ENCODE data around the gene VPS8.
"Not testable (repeated sequence)": the region's sequence is repeated elsewhere in the genome, so short reads cannot be mapped to it uniquely, and the experiment has no call there.

Gene VPS8

DNA sequence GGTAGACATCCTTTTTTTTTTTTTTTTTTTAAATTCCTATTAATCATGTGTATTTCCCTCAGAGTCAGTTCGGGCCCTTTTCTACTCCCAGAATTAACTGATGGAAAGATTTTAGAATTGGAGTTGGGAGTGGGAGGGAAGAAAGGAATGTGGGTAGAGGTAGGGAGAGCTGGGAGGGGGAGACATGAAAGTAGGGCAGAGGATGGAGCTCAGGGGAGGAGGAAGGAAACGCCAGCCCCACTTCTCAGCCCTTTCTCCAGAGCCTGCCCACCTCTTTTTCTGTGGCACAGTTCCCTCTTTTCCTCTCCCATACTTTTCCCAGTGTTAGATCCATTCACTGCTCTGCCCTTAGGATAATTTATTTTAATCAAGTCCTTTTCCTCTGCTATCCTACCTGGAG lies 129.4 kb downstream of the VPS8 start:
- DNase-seq = no peak

GRCh38 chr3:184942735-184943134 lies 130.8 kb downstream of the VPS8 start:
- DNase-seq = no peak

DNA sequence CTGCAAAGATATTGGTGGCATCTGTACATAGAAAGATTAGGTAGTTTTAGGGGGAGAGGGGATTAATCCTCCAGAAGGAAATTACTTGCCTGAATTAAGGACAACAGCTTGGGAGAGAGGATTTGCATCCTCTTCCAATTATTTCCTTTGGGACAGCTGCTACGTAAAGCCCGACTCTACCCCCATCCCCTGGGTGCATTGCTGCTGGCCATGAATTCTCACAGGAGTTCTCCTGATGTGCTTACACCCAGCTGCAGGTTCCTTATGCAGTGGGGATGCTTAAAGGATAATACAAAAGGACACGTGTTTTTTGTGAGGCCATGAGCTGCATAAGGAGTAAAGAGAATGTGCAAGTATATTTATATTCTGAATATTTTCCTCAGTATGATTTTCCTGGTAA lies 132.3 kb downstream of the VPS8 start:
- DNase-seq = no peak

GRCh38 chr3:184945886-184946625 lies 134.1 kb downstream of the VPS8 start:
- no peak for DNase-seq

DNA sequence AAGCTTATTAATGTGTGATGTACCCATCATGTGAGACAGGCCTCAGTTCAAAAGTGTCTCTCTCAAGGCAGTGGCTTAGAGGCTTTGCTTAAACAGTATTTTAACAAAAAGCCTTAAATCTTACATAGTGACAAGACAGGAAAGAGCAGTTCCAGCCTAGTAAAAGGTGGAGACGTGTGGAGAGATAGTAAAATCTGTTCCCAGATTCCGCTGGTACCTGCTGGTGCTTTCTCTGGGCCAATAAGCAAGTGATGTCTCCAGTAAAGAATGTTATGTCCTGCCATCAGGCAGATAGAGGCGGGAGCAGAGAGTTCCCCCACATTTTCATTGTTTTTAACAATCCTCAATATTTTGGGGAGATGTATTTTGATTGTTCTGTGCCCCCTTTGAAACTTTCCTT lies 135.0 kb downstream of the VPS8 start:
- no peak for DNase-seq

DNA sequence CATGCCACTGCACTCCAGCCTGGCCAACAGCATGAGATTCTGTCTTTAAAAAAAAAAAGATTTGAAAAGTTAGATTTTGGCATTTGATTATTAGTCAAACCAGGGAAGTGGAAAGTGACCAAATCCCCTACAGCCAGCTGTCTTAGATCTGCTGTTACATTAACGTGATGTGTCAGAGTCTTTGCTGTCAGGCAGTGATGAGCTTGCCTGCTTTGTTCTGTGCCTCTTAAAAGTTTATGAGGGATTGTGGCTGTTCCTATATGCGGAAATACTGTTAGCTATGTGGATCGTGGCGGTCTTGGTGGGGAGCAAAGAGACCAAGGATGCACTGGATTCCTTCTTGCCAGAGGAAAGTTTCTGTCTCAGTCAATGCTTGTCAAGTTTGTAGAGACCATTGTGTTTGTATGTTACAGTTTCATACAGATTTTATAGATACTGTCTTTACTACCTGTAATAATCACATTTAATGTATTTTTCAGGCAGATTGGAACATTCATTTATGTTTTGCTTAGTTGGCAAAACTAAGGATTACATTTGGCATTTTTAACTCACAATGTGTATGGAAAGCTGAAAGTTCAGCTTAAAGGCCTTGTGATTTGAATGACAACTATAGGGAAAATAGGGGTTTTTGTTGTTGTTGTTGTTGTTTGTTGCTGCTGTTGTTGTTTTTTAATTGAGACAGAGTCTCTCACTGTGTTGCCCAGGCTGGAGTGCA lies 137.4 kb downstream of the VPS8 start:
- DNase-seq = no peak

DNA sequence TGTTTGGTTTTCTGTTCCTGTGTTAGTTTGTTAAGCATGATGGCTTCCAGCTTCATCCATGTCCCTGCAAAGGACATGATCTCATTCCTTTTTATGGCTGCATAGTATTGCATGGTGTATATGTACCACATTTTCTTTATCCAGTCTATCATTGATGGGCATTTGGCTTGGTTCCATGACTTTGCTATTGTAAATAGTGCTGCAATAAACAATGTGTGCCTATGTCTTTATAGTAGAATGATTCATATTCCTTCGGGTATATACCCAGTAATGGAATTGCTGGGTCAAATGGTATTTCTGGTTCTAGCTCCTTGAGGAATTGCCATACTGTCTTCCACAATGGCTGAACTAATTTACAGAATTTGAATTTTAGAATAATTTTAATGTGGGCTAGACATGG lies 138.8 kb downstream of the VPS8 start:
- not testable (repeated sequence) for DNase-seq

DNA sequence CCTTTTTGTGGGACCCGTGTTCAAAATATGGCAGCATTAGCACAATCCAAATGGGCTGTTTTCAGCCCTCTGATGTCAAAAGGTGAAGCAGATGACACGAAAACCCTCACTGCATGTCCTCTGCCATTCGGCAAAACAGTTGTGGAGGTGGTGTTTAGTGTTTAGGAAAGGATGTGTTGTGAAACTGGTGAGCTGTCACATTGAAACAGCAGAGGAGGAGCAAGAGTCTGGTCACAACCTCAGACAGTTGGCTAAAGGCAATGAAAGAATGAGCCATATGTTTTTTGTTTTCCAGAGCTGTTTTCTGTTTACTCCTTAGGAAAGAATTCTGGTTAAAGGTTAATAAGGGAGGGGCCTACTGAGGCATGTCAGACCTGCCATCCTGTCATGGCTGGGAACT lies 140.7 kb downstream of the VPS8 start:
- DNase-seq = no peak

- no peak for DNase-seq
Measured at GRCh38 chr3:184953401-184953800, 141.4 kb downstream of the VPS8 start.

GRCh38 chr3:184954251-184954650 lies 142.3 kb downstream of the VPS8 start:
- no peak for DNase-seq

DNA sequence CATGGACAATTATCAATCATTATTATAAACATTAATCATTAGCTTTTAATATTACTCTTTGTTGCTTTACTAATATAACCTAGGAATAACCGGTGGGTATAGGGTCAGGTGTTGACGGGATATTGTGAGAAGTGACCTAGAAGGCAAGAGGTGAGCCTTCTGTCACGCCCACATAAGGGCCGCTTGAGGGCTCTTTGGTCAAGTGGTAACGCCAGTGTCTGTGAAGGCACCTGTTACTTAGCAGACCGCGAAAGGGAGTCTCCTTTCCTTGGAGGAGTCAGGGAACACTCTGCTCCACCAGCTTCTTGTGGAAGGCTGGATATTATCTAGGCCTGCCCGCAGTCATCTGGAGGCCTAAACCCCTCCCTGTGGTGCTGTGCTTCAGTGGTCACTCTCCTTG lies 142.9 kb downstream of the VPS8 start:
- not testable (repeated sequence) for DNase-seq

DNA sequence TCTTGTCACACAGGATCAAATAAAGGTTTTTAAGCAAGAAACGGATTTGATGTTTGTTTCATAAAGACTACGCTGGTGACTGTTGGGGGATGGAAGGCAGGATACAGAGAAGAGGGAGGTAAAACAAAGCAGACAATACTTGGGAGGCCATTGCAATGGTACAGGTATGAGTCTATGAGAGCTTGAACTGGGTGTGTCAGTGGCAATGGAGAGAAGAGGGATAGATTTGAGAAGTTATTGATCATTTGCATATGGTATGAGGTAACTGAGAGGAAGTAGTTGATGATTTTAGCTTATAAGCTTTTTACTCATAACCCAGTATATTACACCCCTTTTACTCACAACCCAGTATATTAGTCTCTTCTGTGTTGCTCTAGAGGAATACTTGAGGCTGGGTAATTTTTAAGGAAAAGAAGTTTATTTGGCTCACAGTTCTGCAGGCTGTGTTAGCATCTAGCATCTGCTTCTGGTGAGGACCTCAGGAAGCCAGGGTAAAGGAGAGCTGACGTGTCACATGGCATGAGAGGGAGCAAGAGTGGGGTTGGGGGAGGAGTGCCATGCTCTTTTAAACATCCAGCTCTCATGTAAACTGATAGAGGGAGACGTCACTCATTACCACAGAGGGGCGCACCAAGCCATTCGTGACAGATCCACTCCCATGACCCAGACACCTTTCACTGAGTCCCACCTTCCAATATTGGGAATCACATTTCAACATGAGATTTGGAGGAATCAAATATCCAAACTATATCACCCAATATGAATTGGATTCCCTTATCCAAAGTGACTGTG lies 153.9 kb downstream of the VPS8 start:
- DNase-seq = no peak

GRCh38 chr3:184968115-184968514 lies 156.1 kb downstream of the VPS8 start:
- DNase-seq = no peak

DNA sequence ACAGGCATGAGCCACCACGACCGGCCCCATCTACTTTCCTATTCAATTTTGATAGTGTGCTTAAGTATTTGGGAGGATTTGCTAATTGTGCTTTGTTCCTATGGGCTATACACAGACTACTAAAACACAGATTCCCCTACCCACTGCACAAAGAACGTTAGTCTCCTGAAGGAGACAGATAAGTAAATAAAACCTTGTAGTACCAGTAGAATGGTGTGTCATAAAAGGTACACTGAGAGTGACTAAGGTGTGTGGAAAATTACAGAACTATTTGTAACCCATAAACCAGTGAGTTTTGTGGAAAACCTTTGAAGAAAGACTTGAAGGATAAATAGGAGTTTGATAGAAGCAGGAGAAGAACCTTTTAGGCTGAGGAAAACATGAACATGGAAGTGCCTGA lies 158.2 kb downstream of the VPS8 start:
- no peak for DNase-seq

GRCh38 chr3:184977796-184978195 lies 165.8 kb downstream of the VPS8 start:
- no peak for DNase-seq

GRCh38 chr3:184981071-184981470 lies 169.1 kb downstream of the VPS8 start:
- DNase-seq = no peak

DNA sequence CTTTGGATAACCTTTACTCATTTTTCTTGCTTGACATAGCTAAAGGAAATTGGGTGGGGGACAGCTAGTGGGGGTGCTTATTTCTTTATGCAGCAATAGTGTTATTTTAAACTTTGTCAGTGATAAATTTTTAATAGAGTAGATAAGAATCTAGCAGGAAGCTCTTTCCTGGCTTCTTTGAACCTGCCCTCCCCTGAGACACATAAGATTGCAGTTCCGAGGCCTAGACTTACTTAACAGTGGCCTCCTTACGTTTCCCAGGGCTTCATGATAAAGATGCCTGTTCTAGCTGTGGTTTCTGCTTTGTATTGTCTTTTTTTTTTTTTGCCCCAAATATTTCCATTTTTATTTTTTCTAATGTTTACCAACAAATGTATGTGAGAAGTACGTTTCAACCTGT lies 170.1 kb downstream of the VPS8 start:
- DNase-seq = no peak

GRCh38 chr3:184985586-184985985 lies 173.6 kb downstream of the VPS8 start:
- no peak for DNase-seq

DNA sequence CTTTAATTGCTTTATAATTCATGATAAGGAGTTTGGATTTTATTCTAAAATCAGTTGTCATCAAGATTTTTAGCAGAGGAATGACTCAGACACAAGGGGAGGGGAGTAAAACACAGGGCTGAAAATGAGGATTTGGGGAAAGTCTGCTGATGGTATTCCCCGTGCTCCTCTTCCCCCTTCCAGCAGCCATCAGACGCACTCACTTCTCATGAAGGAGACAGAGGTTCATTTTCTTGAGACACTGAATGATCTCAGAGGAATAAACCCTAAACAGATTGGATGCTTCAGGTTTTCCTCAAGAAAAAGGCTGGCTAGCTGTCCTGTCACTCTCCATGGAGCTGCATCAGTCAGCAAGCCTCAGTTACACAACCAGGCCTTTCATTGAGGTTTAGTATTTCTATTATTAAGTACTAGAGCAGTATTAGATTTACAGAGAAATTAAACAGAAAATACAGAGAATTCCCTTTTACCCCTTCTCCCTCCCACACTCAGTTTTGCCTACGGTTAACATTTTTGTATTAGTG lies 174.5 kb downstream of the VPS8 start:
- DNase-seq = no peak

DNA sequence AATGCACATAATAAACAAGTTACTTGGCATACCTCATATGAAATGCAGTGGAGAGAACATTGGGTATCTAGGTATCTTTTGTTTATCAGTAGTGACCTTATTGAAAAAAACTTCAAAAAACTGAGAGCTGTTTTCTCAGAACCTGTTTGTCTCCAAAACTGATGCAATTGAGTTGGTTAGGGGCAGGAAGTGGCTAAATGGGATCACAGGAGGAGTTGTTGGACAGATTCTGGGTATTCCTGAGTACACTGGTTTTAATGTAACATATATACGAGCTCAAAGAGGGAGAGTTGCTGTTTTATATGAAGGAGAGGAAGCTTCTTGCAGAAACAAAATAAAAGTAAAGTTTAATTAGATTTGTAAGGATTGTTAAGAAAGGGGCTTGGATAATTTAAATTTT lies 181.4 kb downstream of the VPS8 start:
- no peak for DNase-seq

DNA sequence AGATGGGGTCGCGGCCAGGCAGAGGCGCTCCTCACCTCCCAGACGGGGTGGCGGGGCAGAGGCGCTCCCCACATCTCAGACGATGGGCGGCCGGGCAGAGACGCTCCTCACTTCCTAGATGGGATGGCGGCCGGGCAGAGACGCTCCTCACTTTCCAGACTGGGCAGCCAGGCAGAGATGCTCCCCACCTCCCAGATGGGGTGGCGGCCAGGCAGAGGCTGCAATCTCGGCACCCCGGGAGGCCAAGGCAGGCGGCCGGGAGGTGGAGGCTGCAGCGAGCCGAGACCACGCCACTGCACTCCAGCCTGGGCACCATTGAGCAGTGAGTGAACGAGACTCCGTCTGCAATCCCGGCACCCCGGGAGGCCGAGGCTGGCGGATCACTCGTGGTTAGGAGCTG lies 191.9 kb downstream of the VPS8 start:
- not testable (repeated sequence) for DNase-seq

DNA sequence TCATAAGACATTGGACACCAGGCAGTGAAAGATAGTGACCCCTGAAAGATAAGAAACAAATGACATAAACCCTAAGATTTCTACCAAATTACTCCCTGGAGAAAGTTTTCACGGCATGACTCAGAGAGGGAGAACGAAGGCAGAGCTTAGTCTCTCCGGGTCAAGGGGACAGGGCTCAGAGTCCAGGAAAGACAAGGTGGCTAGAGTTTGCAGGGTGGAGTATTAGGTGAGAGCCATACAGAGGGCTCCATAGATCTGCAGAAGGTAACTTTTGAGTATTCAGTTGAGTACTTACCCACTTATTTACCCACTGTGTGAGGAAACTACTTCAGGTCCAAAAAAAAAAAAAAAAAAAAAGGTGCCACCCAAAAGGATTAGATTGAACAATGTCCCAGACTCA lies 197.7 kb downstream of the VPS8 start:
- no peak for DNase-seq

- DNase-seq = not testable (repeated sequence)
Measured at GRCh38 chr3:185017584-185017983, 205.6 kb downstream of the VPS8 start.

GRCh38 chr3:185017996-185018395 lies 206.0 kb downstream of the VPS8 start:
- DNase-seq = not testable (repeated sequence)
